PC-3 (cell line): ENCODE data around the gene TRABD2A. TPM values are rescaled to one million over a fixed set of nuclear protein-coding genes. Genes with fewer than 3 reads are reported as not detected.
A peak's percentile ranks its signal among the peaks of the same experiment; 100 is the strongest.

Source experiments
- ATAC-seq: fragments of 200-7000 bp; cut with Tn5 transposase; 2 replicates; pipeline ENCODE4 v1.9.1; 2020; ENCODE audit warnings: mild to moderate bottlenecking, moderate library complexity
- Bru-seq: library from RNA; stranded (reverse); fragments of 400-500 nt; gene quantifications from one replicate; lab custom pipeline; 2021; lab: Mats Ljungman, UMichigan
- BruChase-seq, 2 experiments: library from RNA; stranded (reverse); fragments of 400-500 nt; gene quantifications; one replicate each; lab custom pipeline; 2021; lab: Mats Ljungman, UMichigan
- BruUV-seq: library from RNA; stranded (reverse); fragments of 400-500 nt; replicated peaks from 2 replicates; lab custom pipeline; 2021; lab: Mats Ljungman, UMichigan
- CTCF ChIA-PET: fragments of 300-600 bp; sonication (Branson Sonifier 250); formaldehyde crosslinking; loops from one replicate; lab custom pipeline; 2022; ENCODE audit warnings: antibody characterized with exemption; lab: Charles Lee
- POLR2A ChIA-PET: fragments of 300-600 bp; sonication (Branson Sonifier 250); formaldehyde crosslinking; loops from one replicate; lab custom pipeline; 2022; ENCODE audit warnings: antibody characterized with exemption; ENCODE audit not compliant: unreplicated experiment; lab: Charles Lee
- DNase-seq: peaks from one replicate; pipeline ENCODE4 v3.0.0-alpha.2; 2015
- H2AFZ ChIP-seq: fragments of 300-600 bp; sonication (generic); 2 replicates; pipeline ENCODE4 v1.6.0; 2016; ENCODE audit warnings: antibody characterized with exemption, low read length
- H3F3A ChIP-seq: fragments of 300-600 bp; sonication (generic); one replicate; pipeline ENCODE4 v1.6.0; 2017; ENCODE audit warnings: antibody characterized with exemption, low read length, control low read depth, mild to moderate bottlenecking; ENCODE audit not compliant: unreplicated experiment
- H3K27ac ChIP-seq: fragments of 300-600 bp; sonication (generic); 2 replicates; pipeline ENCODE4 v1.5.1; 2016; ENCODE audit warnings: mild to moderate bottlenecking, low read length
- H3K27me3 ChIP-seq: fragments of 300-600 bp; sonication (generic); 2 replicates; pipeline ENCODE4 v1.6.1; 2016; ENCODE audit warnings: low read length, mixed read lengths
- H3K36me3 ChIP-seq: fragments of 300-600 bp; sonication (generic); 2 replicates; pipeline ENCODE4 v1.6.1; 2016; ENCODE audit warnings: low read depth, mixed run types, low read length, mixed read lengths
- H3K4me1 ChIP-seq: fragments of 300-600 bp; sonication (generic); 2 replicates; pipeline ENCODE4 v1.5.1; 2016; ENCODE audit warnings: low read length; ENCODE audit not compliant: insufficient read depth
- H3K4me2 ChIP-seq: fragments of 300-600 bp; sonication (generic); 2 replicates; pipeline ENCODE4 v1.6.0; 2016; ENCODE audit warnings: low read length
- H3K4me3 ChIP-seq: fragments of 300-600 bp; sonication (generic); 2 replicates; pipeline ENCODE4 v1.5.1; 2016; ENCODE audit warnings: mild to moderate bottlenecking, low read length, mixed read lengths
- H3K79me2 ChIP-seq: fragments of 300-600 bp; sonication (generic); 2 replicates; pipeline ENCODE4 v1.6.1; 2017; ENCODE audit warnings: low read length, mixed read lengths
- H3K9ac ChIP-seq: fragments of 300-600 bp; sonication (generic); 2 replicates; pipeline ENCODE4 v1.6.0; 2016; ENCODE audit warnings: mild to moderate bottlenecking, low read length
- H3K9me2 ChIP-seq: fragments of 300-600 bp; sonication (generic); replicated peaks from 2 replicates; pipeline ENCODE4 v1.6.1; 2016; ENCODE audit warnings: mixed run types, low read length, mixed read lengths
- H3K9me3 ChIP-seq: fragments of 300-600 bp; sonication (generic); 2 replicates; pipeline ENCODE4 v1.6.1; 2016; ENCODE audit warnings: low read length, mixed read lengths
- H4K20me1 ChIP-seq: fragments of 300-600 bp; sonication (generic); 2 replicates; pipeline ENCODE4 v1.6.1; 2016; ENCODE audit warnings: low read length, mixed read lengths
- CTCF ChIP-seq: fragments of 300-600 bp; sonication (generic); conservative IDR thresholded peaks from 2 replicates; pipeline ENCODE4 v1.5.1; 2017; ENCODE audit warnings: antibody characterized with exemption, low read depth, mild to moderate bottlenecking, low read length
- EZH2 ChIP-seq: fragments of 300-600 bp; sonication (generic); IDR thresholded peaks from one replicate; pipeline ENCODE4 v1.6.1; 2017; ENCODE audit warnings: antibody characterized with exemption, mild to moderate bottlenecking, low read length; ENCODE audit not compliant: unreplicated experiment
- EZH2phosphoT487 ChIP-seq: fragments of 300-600 bp; sonication (generic); IDR thresholded peaks from 2 replicates; pipeline ENCODE4 v1.6.1; 2018; ENCODE audit warnings: mild to moderate bottlenecking, antibody characterized with exemption, low read length, borderline replicate concordance
- intact Hi-C: fragments of 100-400 bp; cut with micrococcal nuclease; formaldehyde crosslinking; loops from 2 replicates; pipeline ENCODE4 v1.9.0; 2023
- long read RNA-seq: library from polyadenylated mRNA; unstranded; transcript quantifications from one replicate; pipeline ENCODE4 v2.0.0, GENCODE V29; 2021; ENCODE audit not compliant: unreplicated experiment
- total RNA-seq: library from RNA; depleted of rRNA; stranded (reverse); fragments of >200 nt; gene quantifications from 2 replicates; pipeline ENCODE4 v1.2.3, GENCODE V29; 2014; rRNA removed

TRABD2A gene
- total RNA-seq (2.0 and 4.0 TPM in 2 replicates), Bru-seq, nascent RNA (percentile 28 among the genes with signal in this experiment), BruChase-seq, experiment 1, labeled RNA remaining after a 6-hour chase (percentile 45 among the genes with signal in this experiment), BruChase-seq, experiment 2, labeled RNA remaining after a 2-hour chase (percentile 43 among the genes with signal in this experiment)
- long read RNA-seq, partial matches to known transcripts, result 1 of 4 reads
- long read RNA-seq, other reads (novel, unspliced or antisense), result 2 of 4 reads

- intact Hi-C loops, result loop anchor here (1.0 kb wide), 2 partner anchors 45 to 228 kb away; no protein-coding TSS in a partner anchor
- ChIA-PET POLR2A (no interaction called here), CTCF (interaction anchor here (1.7 kb wide), 1 partner anchor 45 kb away, joined by 23 read pairs; no protein-coding TSS in a partner anchor)
- TF ChIP-seq EZH2phosphoT487, result no peak
- TF ChIP-seq CTCF, result no peak
- TF ChIP-seq EZH2, result no peak
- ATAC-seq (peak; percentile 32), DNase-seq (no peak)
- H3K36me3 ChIP-seq, result no peaks in the 10 kb centered on the region
- peak within 1 kb of the TSS; percentile 99 for H2AFZ ChIP-seq
- H3K79me2 ChIP-seq, result no peaks in the 10 kb centered on the region
- no peaks in the 10 kb centered on the region for H3K9me2 ChIP-seq
- peak within 1 kb of the TSS; percentile 23; the same call in 1 of the 2 replicates for H3K9ac ChIP-seq
- H3K4me3 ChIP-seq, result peak within 1 kb of the TSS; percentile 77
- no TSS peak for BruUV-seq
- no peaks in the 10 kb centered on the region for H3F3A ChIP-seq
- peak within 1 kb of the TSS; percentile 97 for H3K4me2 ChIP-seq
- H3K27me3 ChIP-seq, result peaks cover 15% of the 10 kb centered on the region
- no peaks in the 10 kb centered on the region for H3K9me3 ChIP-seq
- no peak within 1 kb of the TSS for H3K27ac ChIP-seq
- peaks cover 5% of the 10 kb centered on the region for H3K4me1 ChIP-seq
- H4K20me1 ChIP-seq, result no peaks in the 10 kb centered on the region
Measured at GRCh38 chr2:84880645-84881521, at the start of gene TRABD2A. Gene TRABD2A, minus strand, starts transcription at chr2:84881084. Its CDS starts 45 bp downstream, at chr2:84881039.

GRCh38 chr2:84927275-84927627 lies 46.4 kb upstream of the TRABD2A start:
- Histone ChIP-seq H3K4me2 (peak overlapping the region; percentile 94), H3K4me1 (peaks cover 20% of the 10 kb centered on the region), H3K9ac (peak overlapping the region; percentile 74; the same call in 1 of the 2 replicates), H3K9me3 (no peaks in the 10 kb centered on the region), H3K79me2 (peaks cover 19% of the 10 kb centered on the region), H2AFZ (0 out of 2 replicates have a peak overlapping the region, but pooled peaks have one; percentile 29), H3K9me2 (no peaks in the 10 kb centered on the region), H3K36me3 (no peaks in the 10 kb centered on the region), H3K4me3 (peak overlapping the region; percentile 74), H4K20me1 (no peaks in the 10 kb centered on the region), H3K27me3 (no peaks in the 10 kb centered on the region), H3F3A (no peaks in the 10 kb centered on the region), H3K27ac (no peak overlapping the region)
- POLR2A ChIA-PET, result no interaction called here
- CTCF ChIA-PET, result interaction anchor here (2.9 kb wide), 1 partner anchor 32 kb away, joined by 21 read pairs; no protein-coding TSS in a partner anchor
- intact Hi-C loops, result loop anchor here (1.0 to 5.0 kb wide), 7 partner anchors 31 to 430 kb away; no protein-coding TSS in a partner anchor
- no peak for ATAC-seq
- TF ChIP-seq CTCF, result no peak
- no peak for TF ChIP-seq EZH2
- no peak for TF ChIP-seq EZH2phosphoT487
- BruUV-seq, result no TSS peak
- DNase-seq, result no peak
